Thoracic aorta (tissue), 2 donors: ENCODE measurements around the gene CD14. TPM values are rescaled to one million over a fixed set of nuclear protein-coding genes. Genes with fewer than 3 reads are reported as not detected.
"Not testable (repeated sequence)": the region's sequence is repeated elsewhere in the genome, so short reads cannot be mapped to it uniquely, and the experiment has no call there.

ENCODE experiments used
- ATAC-seq: fragments of 150-250 bp; one replicate; pipeline ENCODE4 v1.8.0; 2017; ENCODE audit warnings: low read depth; ENCODE audit not compliant: insufficient number of reproducible peaks, low FRiP score
- DNase-seq: peaks from one replicate; pipeline ENCODE4 v3.0.0-alpha.2; 2020; ENCODE audit warnings: low spot score
- H3K27ac ChIP-seq, 2 donors: fragments of 200-600 bp; sonication (generic); 1 replicate in 1 of 2; 2 replicates in 1 of 2; pipeline ENCODE4 v1.5.1; 2016; ENCODE audit warnings: mild to moderate bottlenecking in 2 of 2, moderate library complexity in 2 of 2
- H3K27me3 ChIP-seq: fragments of 200-600 bp; sonication (generic); replicated peaks from 2 replicates; pipeline ENCODE4 v1.6.0; 2016; ENCODE audit warnings: mild to moderate bottlenecking; ENCODE audit not compliant: insufficient read depth
- H3K36me3 ChIP-seq: fragments of 200-600 bp; sonication (generic); one replicate; pipeline ENCODE4 v1.5.1; 2016
- H3K4me1 ChIP-seq, 2 donors: fragments of 200-600 bp; sonication (generic); 1 replicate in 1 of 2; 2 replicates in 1 of 2; pipeline versions ENCODE4 v1.5.1 to v1.6.0; 2016; ENCODE audit warnings: low read depth in 2 of 2, mild to moderate bottlenecking in 1 of 2; ENCODE audit not compliant: control insufficient read depth in 1 of 2
- H3K4me3 ChIP-seq: fragments of 200-600 bp; sonication (generic); 2 replicates; pipeline ENCODE4 v1.5.1; 2016; ENCODE audit warnings: mild to moderate bottlenecking
- H3K9me3 ChIP-seq: fragments of 200-600 bp; sonication (generic); 2 replicates; pipeline ENCODE4 v1.5.1; 2016
- CTCF ChIP-seq: fragments of 200-600 bp; sonication (generic); IDR thresholded peaks from one replicate; pipeline ENCODE4 v1.5.1; 2019; ENCODE audit warnings: antibody characterized with exemption
- total RNA-seq, 2 donors: library from RNA; depleted of rRNA; stranded (reverse); fragments of >200 nt; gene quantifications; one replicate each; pipeline versions ENCODE4 v1.1.0 to v1.2.3, GENCODE V29; 2016

The CD14 gene
- total RNA-seq, 2 donors from 2014 or later, result 96.6 to 235 TPM

- TF ChIP-seq CTCF, result no peak
- Histone ChIP-seq H3K4me3 (no peak overlapping the region), H3K9me3 (no peaks in the 10 kb centered on the region), H3K36me3 (no peaks in the 10 kb centered on the region), H3K27me3 (no peaks in the 10 kb centered on the region), H3K27ac (peak overlapping the region in 1 of 2 donors; percentile 43), H3K4me1 (no peaks in the 10 kb centered on the region)
- no peak for DNase-seq
- no peak for ATAC-seq
Observed at GRCh38 chr5:140609126-140609525, 23.8 kb downstream of the CD14 start.

GRCh38 chr5:140608722-140609121 lies 24.3 kb downstream of the CD14 start:
- DNase-seq, result no peak
- H3K27ac ChIP-seq, result peak overlapping the region in 1 of 2 donors; percentile 43

GRCh38 chr5:140607031-140607430 lies 25.9 kb downstream of the CD14 start:
- no peak for TF ChIP-seq CTCF
- no peaks in the 10 kb centered on the region for H3K9me3 ChIP-seq
- no peak for DNase-seq
- H3K4me1 ChIP-seq, result no peaks in the 10 kb centered on the region
- no peaks in the 10 kb centered on the region for H3K27me3 ChIP-seq
- no peak for ATAC-seq
- H3K36me3 ChIP-seq, result no peaks in the 10 kb centered on the region
- H3K27ac ChIP-seq, result no peak overlapping the region
- no peak overlapping the region for H3K4me3 ChIP-seq

More at GRCh38 chr5:140608722-140609121, 24.3 kb downstream of the CD14 start:
- Histone ChIP-seq H3K9me3 (no peaks in the 10 kb centered on the region), H3K27me3 (no peaks in the 10 kb centered on the region), H3K4me1 (no peaks in the 10 kb centered on the region), H3K4me3 (no peak overlapping the region), H3K36me3 (no peaks in the 10 kb centered on the region)
- no peak for ATAC-seq
- no peak for TF ChIP-seq CTCF

- Histone ChIP-seq H3K4me1 (no peaks in the 10 kb centered on the region), H3K4me3 (no peak overlapping the region), H3K9me3 (no peaks in the 10 kb centered on the region), H3K36me3 (no peaks in the 10 kb centered on the region), H3K27ac (no peak overlapping the region), H3K27me3 (no peaks in the 10 kb centered on the region)
- ATAC-seq, result no peak
- DNase-seq, result no peak
- no peak for TF ChIP-seq CTCF
Observed at GRCh38 chr5:140605879-140606278, 27.1 kb downstream of the CD14 start.

GRCh38 chr5:140603734-140604133 lies 29.2 kb downstream of the CD14 start:
- no peak overlapping the region for H3K4me3 ChIP-seq

GRCh38 chr5:140603446-140603698 lies 29.6 kb downstream of the CD14 start:
- H3K36me3 ChIP-seq, H3K4me3 ChIP-seq, H3K9me3 ChIP-seq, DNase-seq, ATAC-seq, H3K27me3 ChIP-seq, H3K4me1 ChIP-seq, H3K27ac ChIP-seq: not testable (repeated sequence)

More at GRCh38 chr5:140603734-140604133, 29.2 kb downstream of the CD14 start:
- Histone ChIP-seq H3K27ac (no peak overlapping the region), H3K4me1 (no peaks in the 10 kb centered on the region), H3K27me3 (no peaks in the 10 kb centered on the region), H3K9me3 (no peaks in the 10 kb centered on the region), H3K36me3 (no peaks in the 10 kb centered on the region)
- no peak for TF ChIP-seq CTCF
- no peak for ATAC-seq
- no peak for DNase-seq
